ENCODE measurements around the gene ATP6V1E1. TPM values are rescaled to one million over a fixed set of nuclear protein-coding genes. Genes with fewer than 3 reads are reported as not detected.

The ATP6V1E1 gene
- polyA plus RNA-seq, 1 donor, result 71.9 TPM

DNA sequence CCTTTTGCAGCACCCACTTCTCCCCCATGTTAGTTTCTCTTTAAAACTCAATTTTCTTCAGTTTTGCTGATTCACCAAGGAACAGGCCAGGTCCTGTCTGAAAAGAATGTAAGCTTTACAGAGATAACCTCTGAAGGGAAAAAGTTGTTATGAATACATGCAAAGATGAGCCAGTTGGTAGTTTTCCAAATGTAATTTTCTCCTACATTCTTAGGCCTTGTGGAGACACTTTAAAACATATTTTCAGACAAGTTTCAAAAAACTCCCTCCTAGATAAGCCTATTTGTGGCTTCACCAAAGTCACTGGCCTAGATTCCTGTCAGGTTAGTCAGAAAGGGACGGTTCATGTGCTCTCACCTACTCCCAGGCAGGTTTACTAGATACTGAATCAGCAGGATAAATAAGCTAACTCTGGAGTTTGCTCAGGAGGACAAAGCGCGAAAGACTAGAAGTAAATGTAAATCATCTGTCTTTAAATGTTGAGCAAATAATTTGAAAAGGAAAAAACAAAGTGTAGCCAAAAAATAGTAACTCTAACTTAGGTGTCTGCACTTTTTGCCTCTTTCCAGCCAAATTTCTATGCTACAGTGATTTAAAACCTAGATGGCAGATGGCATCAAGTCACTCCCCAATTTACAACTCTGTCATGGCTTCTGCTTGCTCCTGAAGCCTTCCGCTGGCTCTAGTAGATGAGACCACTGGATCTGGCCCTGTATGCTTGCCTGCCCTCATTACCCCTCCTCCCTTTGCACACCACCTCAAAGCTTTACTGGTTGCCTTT, 4.9 kb upstream of the ATP6V1E1 start:
- DNase-seq, result no peak

DNA sequence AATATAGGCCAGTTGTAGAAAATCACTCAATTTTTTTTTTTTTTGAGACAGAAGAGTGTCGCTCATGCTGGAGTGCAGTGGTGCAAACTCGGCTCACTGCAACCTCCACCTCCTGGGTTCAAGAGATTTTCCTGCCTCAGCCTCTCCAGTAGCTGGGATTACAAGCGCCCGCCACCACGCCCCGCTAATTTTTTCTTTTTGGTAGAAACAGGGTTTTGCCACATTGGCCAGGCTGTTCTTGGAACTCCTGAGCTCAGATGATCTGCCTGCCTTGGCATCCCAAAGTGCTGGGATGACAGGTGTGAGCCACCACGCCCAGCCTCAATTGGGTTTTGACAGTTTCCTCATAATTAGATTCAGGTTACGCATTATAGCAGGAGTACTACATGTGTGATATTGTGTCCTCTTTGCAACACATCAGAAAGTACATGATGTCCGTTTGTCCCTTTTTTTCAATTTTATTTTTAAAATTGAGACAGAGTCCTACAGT, 2.6 kb upstream of the ATP6V1E1 start:
- DNase-seq, result no peak

- no peak for DNase-seq
Observed at GRCh38 chr22:17629641-17630040, 1.1 kb upstream of the ATP6V1E1 start.

DNA sequence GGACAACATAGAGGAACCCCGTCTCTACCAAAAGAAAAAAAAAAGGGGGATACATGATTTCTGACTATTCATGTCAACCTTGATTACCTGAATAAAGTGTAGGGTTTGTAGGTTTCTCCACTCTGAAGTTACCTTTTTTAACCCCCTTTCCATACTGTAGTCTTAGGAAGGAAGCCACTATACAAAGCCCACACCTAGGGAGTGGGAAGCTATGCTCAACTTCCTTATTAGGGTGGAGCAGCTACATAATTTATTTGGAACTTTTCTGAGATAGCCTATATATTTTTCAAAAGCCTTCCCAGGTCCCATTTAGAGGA, 582 bp upstream of the ATP6V1E1 start:
- no peak for DNase-seq

DNA sequence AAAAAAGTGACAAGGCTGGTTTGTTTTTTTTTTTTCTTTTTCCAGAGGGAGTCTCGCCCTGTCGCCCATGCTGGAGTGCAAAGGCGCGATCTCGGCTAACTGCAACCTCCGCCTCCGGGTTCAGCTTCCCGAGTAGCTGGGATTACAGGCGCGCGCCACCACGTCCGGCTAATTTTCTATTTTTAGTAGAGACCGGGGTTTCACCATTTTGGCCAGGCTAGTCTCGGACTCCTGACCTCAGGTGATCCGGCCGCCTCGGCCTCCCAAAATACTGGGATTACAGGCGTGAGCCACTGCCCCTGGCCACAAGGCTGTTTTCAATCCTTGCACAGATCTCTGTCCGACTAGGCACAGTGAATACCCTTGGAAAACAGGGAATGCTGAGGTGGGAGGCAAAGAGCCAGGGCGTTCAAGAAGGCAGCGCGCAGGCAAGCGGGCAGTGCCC, 566 bp downstream of the ATP6V1E1 start:
- DNase-seq, result no peak

- no peak for DNase-seq
Observed at GRCh38 chr22:17613280-17613679, 15.3 kb downstream of the ATP6V1E1 start.

- DNase-seq, result no peak
Observed at GRCh38 chr22:17612057-17612456, 16.5 kb downstream of the ATP6V1E1 start.

GRCh38 chr22:17607891-17608521, 20.5 kb downstream of the ATP6V1E1 start:
- no peak for DNase-seq

GRCh38 chr22:17606496-17606895, 22.1 kb downstream of the ATP6V1E1 start:
- DNase-seq, result no peak

DNA sequence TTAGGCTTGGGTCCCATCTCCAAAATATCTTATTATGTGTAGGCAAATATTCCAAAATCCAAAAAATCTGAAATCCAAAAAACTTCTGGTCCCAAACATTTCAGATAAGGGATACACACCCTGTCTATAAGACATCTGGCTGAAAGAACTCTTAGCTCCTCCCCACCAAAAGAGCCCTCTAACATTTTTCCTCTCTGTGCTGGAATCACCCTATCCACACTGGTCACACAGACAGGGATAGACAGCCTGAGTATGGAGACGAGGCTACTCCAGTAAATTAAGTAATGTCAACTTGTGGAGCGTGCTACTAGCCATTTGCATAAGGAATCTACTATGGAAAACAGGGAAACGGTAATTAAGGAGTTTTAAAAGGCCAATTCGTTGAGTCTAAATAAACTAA, 24.9 kb downstream of the ATP6V1E1 start:
- DNase-seq, result no peak

DNA sequence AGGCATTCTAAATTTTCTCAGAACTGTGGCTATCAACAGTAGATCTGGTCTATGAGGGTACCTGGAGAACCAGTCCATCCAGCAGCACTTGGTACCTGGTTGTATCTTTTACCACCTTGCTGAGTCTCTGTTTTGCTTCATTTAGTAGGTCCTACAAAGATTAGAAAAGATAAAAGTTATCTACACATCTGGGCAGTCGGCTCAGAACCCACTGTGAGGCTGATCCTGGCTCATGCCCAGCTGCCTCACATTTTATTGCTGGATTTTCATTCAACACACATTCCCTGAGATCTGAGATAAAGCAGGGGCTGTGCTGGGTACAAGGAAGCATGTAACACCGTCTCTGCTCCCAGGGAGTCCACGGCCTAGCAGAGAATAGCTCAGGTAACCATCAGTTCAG, 27.5 kb downstream of the ATP6V1E1 start:
- DNase-seq, result no peak

- no peak for DNase-seq
Observed at GRCh38 chr22:17598318-17598717, 30.2 kb downstream of the ATP6V1E1 start.

GRCh38 chr22:17597217-17597616, 31.3 kb downstream of the ATP6V1E1 start:
- no peak for DNase-seq

DNA sequence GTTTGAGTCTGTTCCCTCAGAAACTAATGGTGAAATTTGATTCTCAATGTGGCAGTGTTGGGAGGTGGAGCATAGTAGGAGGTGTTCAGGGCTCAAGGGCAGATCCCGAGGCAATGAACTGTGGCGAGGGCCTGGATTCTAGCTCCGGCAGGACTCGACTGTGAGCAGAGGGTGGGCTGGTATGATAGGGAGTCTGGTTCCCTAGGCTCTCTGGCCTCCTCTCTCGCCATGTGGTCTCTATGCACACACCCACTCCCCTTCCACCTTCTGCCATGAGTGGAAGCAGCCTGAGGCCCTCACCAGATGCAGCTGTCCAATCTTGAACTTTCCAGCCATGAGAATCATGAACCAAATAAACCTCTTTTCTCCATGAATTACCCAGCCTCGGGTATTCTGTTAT, 32.3 kb downstream of the ATP6V1E1 start:
- no peak for DNase-seq

- DNase-seq, result no peak
Observed at GRCh38 chr22:17592201-17592600, 36.3 kb downstream of the ATP6V1E1 start.

GRCh38 chr22:17590586-17590985, 38.0 kb downstream of the ATP6V1E1 start:
- DNase-seq, result no peak

- DNase-seq, result no peak
Observed at GRCh38 chr22:17589810-17590375, 38.7 kb downstream of the ATP6V1E1 start.

GRCh38 chr22:17588606-17589005, 39.9 kb downstream of the ATP6V1E1 start:
- DNase-seq, result no peak

- no peak for DNase-seq
Observed at GRCh38 chr22:17587629-17588028, 40.9 kb downstream of the ATP6V1E1 start.

GRCh38 chr22:17586831-17587440, 41.6 kb downstream of the ATP6V1E1 start:
- no peak for DNase-seq

- DNase-seq, result no peak
Observed at GRCh38 chr22:17583151-17583550, 45.4 kb downstream of the ATP6V1E1 start.

- DNase-seq, result no peak
Observed at GRCh38 chr22:17581631-17582030, 46.9 kb downstream of the ATP6V1E1 start.

GRCh38 chr22:17581056-17581455, 47.5 kb downstream of the ATP6V1E1 start:
- no peak for DNase-seq
